HG02798 (cell line): ENCODE data around the gene ZNF750.

Experiments used
- ATAC-seq: cut with Tn5 transposase; IDR thresholded peaks from one replicate; pipeline ENCODE4 v1.9.1; 2021; ENCODE audit warnings: mild to moderate bottlenecking; ENCODE audit not compliant: unreplicated experiment, poor library complexity

The ZNF750 gene

GRCh38 chr17:82779541-82779940, 60.3 kb downstream of the ZNF750 start:
- ATAC-seq = no peak
